ENCODE measurements around the gene PARG.

The PARG gene

DNA sequence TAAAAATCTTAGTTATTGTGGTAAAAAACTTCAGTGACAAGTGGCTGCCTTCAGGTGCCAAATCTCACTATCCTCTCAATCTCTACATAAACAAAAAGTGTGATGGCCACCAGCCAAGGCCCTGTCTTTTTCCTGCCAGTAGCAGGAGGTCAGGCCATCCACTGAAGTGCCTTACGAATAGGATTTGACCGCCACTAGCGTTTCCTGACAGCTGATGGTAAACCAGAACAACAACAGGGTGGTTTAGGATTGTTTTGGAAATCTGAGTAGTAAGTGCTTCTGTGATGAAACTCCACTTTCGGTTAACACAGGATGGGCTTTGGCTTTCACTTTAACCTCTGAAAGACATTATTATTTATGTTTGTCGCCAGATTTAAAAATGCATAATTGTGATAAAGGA lies 124.0 kb downstream of the PARG start:
- peak; percentile 13 for DNase-seq (ENCODE audit: low read depth)
- no peak overlapping the region for H3K4me3 ChIP-seq (ENCODE audit: low read depth, low read length)
- TF ChIP-seq, protein P1, sequence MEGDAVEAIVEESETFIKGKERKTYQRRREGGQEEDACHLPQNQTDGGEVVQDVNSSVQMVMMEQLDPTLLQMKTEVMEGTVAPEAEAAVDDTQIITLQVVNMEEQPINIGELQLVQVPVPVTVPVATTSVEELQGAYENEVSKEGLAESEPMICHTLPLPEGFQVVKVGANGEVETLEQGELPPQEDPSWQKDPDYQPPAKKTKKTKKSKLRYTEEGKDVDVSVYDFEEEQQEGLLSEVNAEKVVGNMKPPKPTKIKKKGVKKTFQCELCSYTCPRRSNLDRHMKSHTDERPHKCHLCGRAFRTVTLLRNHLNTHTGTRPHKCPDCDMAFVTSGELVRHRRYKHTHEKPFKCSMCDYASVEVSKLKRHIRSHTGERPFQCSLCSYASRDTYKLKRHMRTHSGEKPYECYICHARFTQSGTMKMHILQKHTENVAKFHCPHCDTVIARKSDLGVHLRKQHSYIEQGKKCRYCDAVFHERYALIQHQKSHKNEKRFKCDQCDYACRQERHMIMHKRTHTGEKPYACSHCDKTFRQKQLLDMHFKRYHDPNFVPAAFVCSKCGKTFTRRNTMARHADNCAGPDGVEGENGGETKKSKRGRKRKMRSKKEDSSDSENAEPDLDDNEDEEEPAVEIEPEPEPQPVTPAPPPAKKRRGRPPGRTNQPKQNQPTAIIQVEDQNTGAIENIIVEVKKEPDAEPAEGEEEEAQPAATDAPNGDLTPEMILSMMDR (conservative IDR thresholded peaks at IDR 0.05; ENCODE audit: low read depth, low read length) = no peak

DNA sequence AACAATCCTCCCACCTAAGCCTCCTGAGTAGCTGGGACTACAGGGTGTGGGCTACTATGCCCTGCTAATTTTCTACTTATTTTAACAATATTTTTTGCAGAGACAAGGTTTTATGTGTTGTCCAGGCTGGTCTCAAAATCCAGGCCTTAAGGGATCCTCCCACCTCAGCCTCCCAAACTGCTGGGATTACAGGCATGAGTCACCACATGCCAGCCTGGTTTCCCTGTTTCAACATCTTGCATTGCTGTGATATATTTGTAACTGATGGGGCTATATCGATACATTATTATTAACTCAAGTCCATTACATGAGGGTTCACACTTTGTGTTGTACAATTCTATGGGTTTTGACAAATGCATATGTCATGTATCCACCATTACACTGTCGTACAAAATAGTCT lies 137.8 kb downstream of the PARG start:
- H3K4me3 ChIP-seq (ENCODE audit: low read depth, low read length) = no peak overlapping the region
- TF ChIP-seq, protein P1 (conservative IDR thresholded peaks at IDR 0.05; ENCODE audit: low read depth, low read length) = no peak
- DNase-seq (ENCODE audit: low read depth) = no peak

DNA sequence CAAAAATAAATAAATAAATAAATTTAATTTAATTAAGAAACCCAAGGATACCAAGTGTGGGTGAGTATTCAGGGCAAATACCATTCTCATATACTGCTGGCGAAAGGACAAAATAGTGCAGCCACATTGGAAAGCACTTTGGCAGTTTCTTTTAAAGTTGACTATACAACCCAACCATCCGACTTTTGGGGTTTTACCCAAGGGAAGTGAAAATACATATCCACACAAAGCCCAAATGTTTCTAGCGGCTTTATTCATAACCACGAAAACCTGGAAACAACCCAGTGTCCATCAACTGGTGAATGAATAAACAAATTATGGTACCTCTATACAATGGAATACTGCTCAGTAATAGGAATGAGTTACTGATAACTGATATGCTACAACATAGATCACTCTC lies 143.6 kb downstream of the PARG start:
- no peak for DNase-seq (ENCODE audit: low read depth)
- TF ChIP-seq, protein P1 (conservative IDR thresholded peaks at IDR 0.05; ENCODE audit: low read depth, low read length) = no peak
- no peak overlapping the region for H3K4me3 ChIP-seq (ENCODE audit: low read depth, low read length)

DNA sequence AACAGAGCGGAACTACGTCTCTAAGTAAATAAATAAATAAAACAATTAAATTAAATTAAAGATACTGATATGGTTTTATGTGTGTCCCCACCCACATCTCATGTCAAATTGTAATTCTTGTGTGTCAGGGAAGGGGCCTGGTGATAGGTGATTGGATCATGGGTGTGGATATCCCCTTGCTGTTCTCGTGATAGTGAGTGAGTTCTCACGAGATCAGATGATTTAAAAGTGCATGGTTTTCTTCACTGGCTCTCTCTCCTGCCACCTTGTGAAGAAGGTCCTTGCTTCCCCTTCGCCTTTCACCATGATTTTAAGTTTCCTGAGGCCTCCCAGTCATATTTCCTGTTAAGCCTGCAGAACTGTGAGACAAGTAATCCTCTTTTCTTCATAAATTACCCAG lies 150.7 kb downstream of the PARG start:
- H3K4me3 ChIP-seq (ENCODE audit: low read depth, low read length) = no peak overlapping the region
- TF ChIP-seq, protein P1 (conservative IDR thresholded peaks at IDR 0.05; ENCODE audit: low read depth, low read length) = no peak
- no peak for DNase-seq (ENCODE audit: low read depth)

DNA sequence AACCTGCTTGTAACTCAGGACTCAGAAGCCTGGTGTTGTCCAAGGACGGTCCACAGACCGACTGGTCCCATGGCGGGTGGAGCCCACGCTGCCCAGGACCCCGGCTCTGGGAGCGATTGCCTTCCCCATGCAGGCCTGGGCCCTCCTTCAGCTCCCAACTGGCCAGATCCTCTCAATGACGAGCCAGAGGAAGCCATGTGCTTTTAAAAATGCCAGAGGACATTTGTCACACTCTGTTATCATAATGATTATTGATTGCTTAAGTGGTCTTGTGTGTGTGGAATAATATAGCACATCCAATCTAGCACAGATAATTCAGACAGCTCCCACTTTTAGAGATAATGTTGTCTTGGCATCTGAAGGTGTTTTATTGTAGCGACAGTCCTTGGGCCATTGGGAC lies 157.1 kb downstream of the PARG start:
- H3K4me3 ChIP-seq (ENCODE audit: low read depth, low read length) = no peak overlapping the region
- DNase-seq (ENCODE audit: low read depth) = no peak
- TF ChIP-seq, protein P1 (conservative IDR thresholded peaks at IDR 0.05; ENCODE audit: low read depth, low read length) = no peak

DNA sequence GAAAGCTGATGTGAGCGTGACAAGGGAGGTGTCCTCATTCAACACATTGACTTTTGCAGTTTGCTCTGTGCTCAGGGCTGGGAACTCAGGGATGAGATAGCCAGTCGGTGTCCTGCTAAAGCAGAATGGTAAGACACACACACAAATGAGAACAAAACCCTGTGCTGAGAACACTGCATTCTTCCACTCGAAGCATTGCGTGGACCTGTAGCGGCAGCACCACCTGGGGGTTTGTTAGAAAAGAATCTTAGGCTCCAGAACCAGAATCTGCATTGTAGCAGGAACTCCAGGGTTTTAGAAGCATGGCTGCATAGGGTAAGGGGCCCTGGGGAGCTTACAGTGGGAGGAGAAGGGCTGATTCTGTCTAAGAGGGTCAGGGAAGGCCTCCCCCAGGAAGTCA lies 158.2 kb downstream of the PARG start:
- H3K4me3 ChIP-seq (ENCODE audit: low read depth, low read length) = no peak overlapping the region
- TF ChIP-seq, protein P1 (conservative IDR thresholded peaks at IDR 0.05; ENCODE audit: low read depth, low read length) = peak; percentile 14

DNA sequence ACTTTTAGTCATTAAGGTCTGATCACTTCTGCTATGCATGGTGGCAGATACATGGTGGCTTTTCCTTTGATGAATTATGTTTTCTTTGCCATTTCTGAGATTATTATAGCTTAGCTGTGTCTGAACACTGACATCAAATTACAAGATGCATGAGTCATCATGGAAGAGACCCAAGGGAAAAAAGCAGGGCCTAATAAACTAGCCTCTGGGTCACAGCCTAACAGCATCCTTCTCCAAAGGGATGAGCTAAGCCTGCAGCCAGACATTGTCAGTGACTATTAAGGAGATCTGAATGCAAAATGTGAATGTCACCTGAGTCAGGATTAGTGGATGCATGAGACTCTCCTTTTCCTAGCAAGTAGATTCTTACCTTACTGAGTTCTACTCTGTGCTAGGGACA lies 160.6 kb downstream of the PARG start:
- no peak overlapping the region for H3K4me3 ChIP-seq (ENCODE audit: low read depth, low read length)
- peak; percentile 46 for DNase-seq (ENCODE audit: low read depth)
- TF ChIP-seq, protein P1 (conservative IDR thresholded peaks at IDR 0.05; ENCODE audit: low read depth, low read length) = no peak

More for the DNA sequence above, 158.2 kb downstream of the PARG start:
- DNase-seq (ENCODE audit: low read depth) = no peak
